ENCODE results near the gene RAP1A.

DNA sequence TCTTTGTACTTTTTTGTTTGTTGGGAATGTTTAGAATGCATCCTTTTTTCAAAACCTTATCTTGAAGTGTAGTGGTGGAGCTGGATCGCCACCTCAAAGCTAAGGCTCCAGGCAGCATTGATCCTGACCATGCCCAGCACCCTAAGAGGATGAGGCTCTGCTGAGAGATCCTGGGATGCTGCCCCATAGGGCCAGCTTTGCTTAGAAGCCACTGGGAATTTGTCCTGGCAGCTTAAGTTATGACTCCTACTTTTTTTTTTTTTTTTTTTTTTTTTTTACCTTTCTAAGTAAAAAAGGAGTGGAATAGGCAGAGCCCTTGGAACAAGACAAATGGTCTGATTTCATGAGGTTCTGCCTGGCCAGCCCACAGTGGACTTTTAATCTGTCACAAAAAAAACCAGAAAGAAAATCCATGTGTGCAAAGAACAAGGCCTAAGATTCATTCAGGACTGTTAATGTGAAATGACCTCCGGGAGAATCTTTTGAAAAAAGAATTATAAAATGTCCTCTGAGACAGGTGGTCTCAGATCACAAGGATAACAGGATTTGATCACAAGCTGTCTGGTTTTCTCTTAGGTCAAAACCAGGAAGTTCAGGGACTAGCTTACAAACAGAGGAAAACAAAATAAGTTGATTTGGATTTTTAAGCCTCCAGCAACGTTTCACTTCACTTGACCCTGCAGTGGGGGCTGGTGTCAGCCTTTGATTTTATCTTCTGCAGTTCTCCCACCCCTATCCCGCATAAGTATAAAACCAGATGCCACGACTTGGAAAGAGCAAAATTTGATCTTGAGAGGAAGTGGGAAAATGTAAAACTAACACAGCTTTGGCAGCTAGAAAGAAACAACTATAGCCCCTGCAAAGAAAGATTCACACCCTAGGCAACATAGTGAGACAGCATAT, 25.9 kb upstream of the RAP1A start:
- TF ChIP-seq, protein P1, sequence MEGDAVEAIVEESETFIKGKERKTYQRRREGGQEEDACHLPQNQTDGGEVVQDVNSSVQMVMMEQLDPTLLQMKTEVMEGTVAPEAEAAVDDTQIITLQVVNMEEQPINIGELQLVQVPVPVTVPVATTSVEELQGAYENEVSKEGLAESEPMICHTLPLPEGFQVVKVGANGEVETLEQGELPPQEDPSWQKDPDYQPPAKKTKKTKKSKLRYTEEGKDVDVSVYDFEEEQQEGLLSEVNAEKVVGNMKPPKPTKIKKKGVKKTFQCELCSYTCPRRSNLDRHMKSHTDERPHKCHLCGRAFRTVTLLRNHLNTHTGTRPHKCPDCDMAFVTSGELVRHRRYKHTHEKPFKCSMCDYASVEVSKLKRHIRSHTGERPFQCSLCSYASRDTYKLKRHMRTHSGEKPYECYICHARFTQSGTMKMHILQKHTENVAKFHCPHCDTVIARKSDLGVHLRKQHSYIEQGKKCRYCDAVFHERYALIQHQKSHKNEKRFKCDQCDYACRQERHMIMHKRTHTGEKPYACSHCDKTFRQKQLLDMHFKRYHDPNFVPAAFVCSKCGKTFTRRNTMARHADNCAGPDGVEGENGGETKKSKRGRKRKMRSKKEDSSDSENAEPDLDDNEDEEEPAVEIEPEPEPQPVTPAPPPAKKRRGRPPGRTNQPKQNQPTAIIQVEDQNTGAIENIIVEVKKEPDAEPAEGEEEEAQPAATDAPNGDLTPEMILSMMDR (IDR thresholded peaks at IDR 0.05; ENCODE audit: extremely low read depth in 1 of 2, insufficient read depth in 1 of 2, low read depth in 1 of 2, low read length in 2 of 2), result no peak
- TF ChIP-seq POLR2AphosphoS5 (IDR thresholded peaks at IDR 0.05; ENCODE audit: insufficient read depth, low read depth, low read length), result no peak
- no peak for TF ChIP-seq EZH2 (IDR thresholded peaks at IDR 0.05; ENCODE audit: borderline replicate concordance, low read depth, low read length, severe bottlenecking)
- no peak for TF ChIP-seq JUN (IDR thresholded peaks at IDR 0.05; ENCODE audit: borderline replicate concordance, insufficient read depth, insufficient read length, low read depth)
- TF ChIP-seq, protein P2, sequence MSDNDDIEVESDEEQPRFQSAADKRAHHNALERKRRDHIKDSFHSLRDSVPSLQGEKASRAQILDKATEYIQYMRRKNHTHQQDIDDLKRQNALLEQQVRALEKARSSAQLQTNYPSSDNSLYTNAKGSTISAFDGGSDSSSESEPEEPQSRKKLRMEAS (IDR thresholded peaks at IDR 0.05; ENCODE audit: insufficient read depth, insufficient read length), result no peak
